Hepatocyte (in vitro differentiated cells): ENCODE data around the gene PER2. TPM values are rescaled to one million over a fixed set of nuclear protein-coding genes. Genes with fewer than 3 reads are reported as not detected.

ENCODE experiments used
- DNase-seq: peaks from one replicate; pipeline ENCODE4 v3.0.0-alpha.2; 2016; ENCODE audit warnings: low spot score
- H2AFZ ChIP-seq: fragments of 200-600 bp; sonication (generic); 2 replicates; pipeline ENCODE4 v1.6.0; 2016; ENCODE audit warnings: antibody characterized with exemption, mild to moderate bottlenecking
- H3K27ac ChIP-seq: fragments of 200-600 bp; sonication (generic); 2 replicates; pipeline ENCODE4 v1.5.1; 2016; ENCODE audit warnings: mild to moderate bottlenecking
- H3K27me3 ChIP-seq: fragments of 200-600 bp; sonication (generic); 2 replicates; pipeline ENCODE4 v1.6.1; 2016
- H3K36me3 ChIP-seq: fragments of 200-600 bp; sonication (generic); replicated peaks from 2 replicates; pipeline ENCODE4 v1.5.1; 2016; ENCODE audit warnings: low read depth; ENCODE audit not compliant: insufficient read depth
- H3K4me1 ChIP-seq: fragments of 200-600 bp; sonication (generic); 2 replicates; pipeline ENCODE4 v1.5.1; 2016; ENCODE audit warnings: mild to moderate bottlenecking, moderate library complexity; ENCODE audit not compliant: insufficient read depth
- H3K4me2 ChIP-seq: fragments of 200-600 bp; sonication (generic); 2 replicates; pipeline ENCODE4 v1.6.0; 2016
- H3K4me3 ChIP-seq: fragments of 200-600 bp; sonication (generic); 2 replicates; pipeline ENCODE4 v1.5.1; 2016; ENCODE audit warnings: mild to moderate bottlenecking
- H3K79me2 ChIP-seq: fragments of 200-600 bp; sonication (generic); 2 replicates; pipeline ENCODE4 v1.6.0; 2017; ENCODE audit warnings: mild to moderate bottlenecking
- H3K9me2 ChIP-seq: fragments of 200-600 bp; sonication (generic); replicated peaks from 2 replicates; pipeline ENCODE4 v1.6.0; 2017; ENCODE audit warnings: mild to moderate bottlenecking; ENCODE audit not compliant: insufficient read depth
- H3K9me3 ChIP-seq: fragments of 200-600 bp; sonication (generic); 2 replicates; pipeline ENCODE4 v1.5.1; 2016; ENCODE audit warnings: low read depth, mild to moderate bottlenecking
- H4K20me1 ChIP-seq: fragments of 200-600 bp; sonication (generic); 2 replicates; pipeline ENCODE4 v1.6.0; 2016; ENCODE audit warnings: mild to moderate bottlenecking; ENCODE audit not compliant: insufficient read depth, poor library complexity, severe bottlenecking
- CTCF ChIP-seq: fragments of 200-600 bp; sonication (generic); IDR thresholded peaks from 2 replicates; pipeline ENCODE4 v1.5.1; 2016; ENCODE audit warnings: antibody characterized with exemption, mild to moderate bottlenecking; ENCODE audit not compliant: poor library complexity
- EZH2 ChIP-seq: fragments of 200-600 bp; sonication (generic); IDR thresholded peaks from 2 replicates; pipeline ENCODE4 v1.6.1; 2016; ENCODE audit warnings: antibody characterized with exemption, mild to moderate bottlenecking, borderline replicate concordance
- EZH2phosphoT487 ChIP-seq: fragments of 200-600 bp; sonication (generic); IDR thresholded peaks from one replicate; pipeline ENCODE4 v1.6.1; 2018; ENCODE audit warnings: antibody characterized with exemption, mild to moderate bottlenecking, low read depth, moderate library complexity; ENCODE audit not compliant: unreplicated experiment, severe bottlenecking
- WGBS: methylation state at CpG from one replicate; pipeline ENCODE4 v1.1.6; 2016; ENCODE audit warnings: low lambda C conversion rate; ENCODE audit errors: missing lambda C conversion rate; 5-methylcytosine and 5-hydroxymethylcytosine counted together
- polyA plus RNA-seq: library from polyadenylated mRNA; unstranded; fragments of >200 nt; fragmentation: Nextera tagmentation; extraction: Ambion mirVana; gene quantifications from 2 replicates; pipeline ENCODE4 v1.2.1, GENCODE V29; 2016
- total RNA-seq: library from RNA; depleted of rRNA; stranded (reverse); fragments of >200 nt; gene quantifications from 2 replicates; pipeline ENCODE4 v1.2.3, GENCODE V29; 2014

Gene PER2
- total and polyA plus RNA-seq, 2 experiments from 2014 or later, result 6.0 to 8.9 TPM

GRCh38 chr2:238235856-238236255 is 52.6 kb downstream of the PER2 start:
- TF ChIP-seq EZH2, result no peak
- no peak for TF ChIP-seq CTCF
- TF ChIP-seq EZH2phosphoT487, result no peak
- no peaks in the 10 kb centered on the region for H3K9me3 ChIP-seq
- H2AFZ ChIP-seq, result no peak overlapping the region
- H3K27ac ChIP-seq, result no peak overlapping the region
- H3K27me3 ChIP-seq, result peaks cover 14% of the 10 kb centered on the region
- peaks cover 16% of the 10 kb centered on the region for H3K4me1 ChIP-seq
- no peaks in the 10 kb centered on the region for H3K9me2 ChIP-seq
- H3K4me3 ChIP-seq, result no peak overlapping the region
- WGBS, result 82% methylated on average over 7 of the region's 7 CpGs
- H3K36me3 ChIP-seq, result no peaks in the 10 kb centered on the region
- no peak for DNase-seq
- no peaks in the 10 kb centered on the region for H3K79me2 ChIP-seq
- H3K4me2 ChIP-seq, result no peak overlapping the region
- no peaks in the 10 kb centered on the region for H4K20me1 ChIP-seq

- Histone ChIP-seq H3K27ac (no peak overlapping the region), H2AFZ (no peak overlapping the region), H3K9me2 (no peaks in the 10 kb centered on the region), H3K27me3 (peaks cover 14% of the 10 kb centered on the region), H3K79me2 (no peaks in the 10 kb centered on the region), H4K20me1 (no peaks in the 10 kb centered on the region), H3K36me3 (no peaks in the 10 kb centered on the region), H3K4me3 (no peak overlapping the region), H3K4me2 (no peak overlapping the region), H3K4me1 (peaks cover 14% of the 10 kb centered on the region), H3K9me3 (no peaks in the 10 kb centered on the region)
- no peak for TF ChIP-seq CTCF
- TF ChIP-seq EZH2, result no peak
- WGBS, result 79% methylated on average over 11 of the region's 11 CpGs
- DNase-seq, result no peak
Observed at GRCh38 chr2:238235331-238235732, 53.1 kb downstream of the PER2 start.

- 82% methylated on average over 12 of the region's 12 CpGs for WGBS
- Histone ChIP-seq H3K4me1 (peaks cover 13% of the 10 kb centered on the region), H3K4me2 (no peak overlapping the region), H3K4me3 (no peak overlapping the region), H3K27ac (no peak overlapping the region), H3K36me3 (no peaks in the 10 kb centered on the region), H3K27me3 (peaks cover 10% of the 10 kb centered on the region), H3K9me3 (no peaks in the 10 kb centered on the region), H3K9me2 (no peaks in the 10 kb centered on the region), H3K79me2 (no peaks in the 10 kb centered on the region), H2AFZ (no peak overlapping the region), H4K20me1 (no peaks in the 10 kb centered on the region)
- no peak for TF ChIP-seq EZH2phosphoT487
- no peak for TF ChIP-seq EZH2
- TF ChIP-seq CTCF, result no peak
- DNase-seq, result no peak
Observed at GRCh38 chr2:238233625-238234024, 54.8 kb downstream of the PER2 start.

GRCh38 chr2:238231809-238232208 is 56.6 kb downstream of the PER2 start:
- 73% methylated on average over 21 of the region's 21 CpGs for WGBS
- TF ChIP-seq CTCF (no peak), EZH2 (no peak), EZH2phosphoT487 (no peak)
- Histone ChIP-seq H3K79me2 (no peaks in the 10 kb centered on the region), H3K27ac (no peak overlapping the region), H3K4me3 (no peak overlapping the region), H3K27me3 (no peaks in the 10 kb centered on the region), H3K9me3 (no peaks in the 10 kb centered on the region), H4K20me1 (no peaks in the 10 kb centered on the region), H2AFZ (peak overlapping the region; percentile 99), H3K9me2 (no peaks in the 10 kb centered on the region), H3K4me1 (peaks cover 13% of the 10 kb centered on the region), H3K4me2 (peak overlapping the region; percentile 100), H3K36me3 (no peaks in the 10 kb centered on the region)
- no peak for DNase-seq
